HEK293 (cell line): ENCODE data around the gene SIDT2.

ENCODE experiments used
- CTCF ChIA-PET: fragments of 350-600 bp; formaldehyde crosslinking; extraction: SDS; loops from one replicate; lab custom pipeline; 2021; ENCODE audit warnings: antibody characterized with exemption; lab: Yijun Ruan, JAX
- POLR2A ChIA-PET: fragments of 300-600 bp; formaldehyde crosslinking; extraction: SDS; loops from one replicate; lab custom pipeline; 2020; ENCODE audit warnings: antibody characterized with exemption, inconsistent platforms; lab: Yijun Ruan, JAX
- H3K27ac ChIP-seq: fragments of 200-500 bp; sonication (Bioruptor generic); 2 replicates; pipeline ENCODE4 v1.5.1; 2014; ENCODE audit warnings: low read depth, low read length, control low read depth, inconsistent platforms; ENCODE audit errors: extremely low read depth
- H3K36me3 ChIP-seq, 2 experiments: fragments of 200-500 bp in 1 of 2; sonication (Bioruptor generic) in 1 of 2; 1 replicate in 1 of 2; 2 replicates in 1 of 2; pipeline ENCODE4 v1.5.1; 2014 to 2017; ENCODE audit warnings: inconsistent platforms in 2 of 2, low read length in 2 of 2; ENCODE audit not compliant: control insufficient read depth in 2 of 2, insufficient read depth in 1 of 2
- H3K4me1 ChIP-seq: fragments of 200-500 bp; sonication (Bioruptor generic); 2 replicates; pipeline ENCODE4 v1.5.1; 2014; ENCODE audit warnings: mild to moderate bottlenecking, low read length, inconsistent platforms; ENCODE audit not compliant: control insufficient read depth, insufficient read depth
- H3K4me3 ChIP-seq: 2 replicates; pipeline ENCODE4 v1.5.1; 2011; ENCODE audit warnings: low read depth, mild to moderate bottlenecking, control low read depth, low read length, moderate library complexity
- H3K9me3 ChIP-seq: fragments of 200-500 bp; sonication (Bioruptor generic); 2 replicates; pipeline ENCODE4 v1.5.1; 2014; ENCODE audit warnings: low read depth, low read length, inconsistent platforms; ENCODE audit not compliant: control insufficient read depth, insufficient read depth
- HOXC10 ChIP-seq: sonication (generic); formaldehyde crosslinking; IDR thresholded peaks from 2 replicates; pipeline ENCODE4 v1.8.1; 2023; ENCODE audit warnings: mild to moderate bottlenecking, missing genetic modification reagents
- KLF8 ChIP-seq: fragments of 450-650 bp; formaldehyde crosslinking; IDR thresholded peaks from 2 replicates; pipeline ENCODE4 v1.5.1; 2016; ENCODE audit warnings: missing biosample characterization, missing genetic modification characterization
- ZBTB17 ChIP-seq: fragments of 450-650 bp; formaldehyde crosslinking; IDR thresholded peaks from 2 replicates; pipeline ENCODE4 v1.5.1; 2016; ENCODE audit warnings: missing biosample characterization, missing genetic modification characterization
- ZBTB48 ChIP-seq: fragments of 450-650 bp; formaldehyde crosslinking; IDR thresholded peaks from 2 replicates; pipeline ENCODE4 v1.5.1; 2016; ENCODE audit warnings: missing biosample characterization, missing genetic modification characterization
- ZIC2 ChIP-seq: fragments of 450-650 bp; formaldehyde crosslinking; IDR thresholded peaks from 2 replicates; pipeline ENCODE4 v1.5.1; 2016; ENCODE audit warnings: missing biosample characterization, missing genetic modification characterization
- ZNF112 ChIP-seq: fragments of 450-650 bp; formaldehyde crosslinking; IDR thresholded peaks from 2 replicates; pipeline ENCODE4 v1.5.0; 2017; ENCODE audit warnings: missing biosample characterization, missing genetic modification characterization
- ZNF214 ChIP-seq: fragments of 450-650 bp; formaldehyde crosslinking; IDR thresholded peaks from 2 replicates; pipeline ENCODE4 v1.5.1; 2017; ENCODE audit warnings: missing biosample characterization, mild to moderate bottlenecking, missing genetic modification characterization, borderline replicate concordance
- ZNF23 ChIP-seq: fragments of 450-650 bp; formaldehyde crosslinking; IDR thresholded peaks from 2 replicates; pipeline ENCODE4 v1.5.1; 2016; ENCODE audit warnings: missing biosample characterization, missing genetic modification characterization, borderline replicate concordance
- ZNF302 ChIP-seq: fragments of 450-650 bp; formaldehyde crosslinking; IDR thresholded peaks from 2 replicates; pipeline ENCODE4 v1.5.1; 2016; ENCODE audit warnings: missing biosample characterization, missing genetic modification characterization, low read depth
- ZNF433 ChIP-seq: fragments of 450-650 bp; formaldehyde crosslinking; IDR thresholded peaks from 2 replicates; pipeline ENCODE4 v1.5.1; 2016; ENCODE audit warnings: missing biosample characterization, missing genetic modification characterization, low read depth
- ZNF544 ChIP-seq: fragments of 450-650 bp; formaldehyde crosslinking; IDR thresholded peaks from 2 replicates; pipeline ENCODE4 v1.5.0; 2017; ENCODE audit warnings: missing biosample characterization, missing genetic modification characterization
- ZNF555 ChIP-seq: fragments of 450-650 bp; formaldehyde crosslinking; conservative IDR thresholded peaks from 2 replicates; pipeline ENCODE4 v1.5.1; 2017; ENCODE audit warnings: missing biosample characterization, mild to moderate bottlenecking, missing genetic modification characterization, inconsistent platforms
- ZNF624 ChIP-seq: fragments of 450-650 bp; formaldehyde crosslinking; IDR thresholded peaks from 2 replicates; pipeline ENCODE4 v1.5.1; 2017; ENCODE audit warnings: missing biosample characterization, missing genetic modification characterization
- ZNF664 ChIP-seq: fragments of 450-650 bp; formaldehyde crosslinking; IDR thresholded peaks from 2 replicates; pipeline ENCODE4 v1.5.1; 2016; ENCODE audit warnings: missing biosample characterization, missing genetic modification characterization
- ZNF701 ChIP-seq: fragments of 450-650 bp; formaldehyde crosslinking; IDR thresholded peaks from 2 replicates; pipeline ENCODE4 v1.5.1; 2016; ENCODE audit warnings: missing biosample characterization, missing genetic modification characterization
- TF ChIP-seq, protein P1 (sequence below): fragments of 450-650 bp; formaldehyde crosslinking; IDR thresholded peaks from 2 replicates; pipeline ENCODE4 v1.5.1; 2016; ENCODE audit warnings: missing biosample characterization, missing genetic modification characterization
- TF ChIP-seq, protein P2 (sequence below): fragments of 450-650 bp; formaldehyde crosslinking; IDR thresholded peaks from 2 replicates; pipeline ENCODE4 v1.5.1; 2016; ENCODE audit warnings: missing biosample characterization, missing genetic modification characterization
- TF ChIP-seq, protein P3 (sequence below): fragments of 450-650 bp; formaldehyde crosslinking; IDR thresholded peaks from 2 replicates; pipeline ENCODE4 v1.5.1; 2016; ENCODE audit warnings: missing biosample characterization, missing genetic modification characterization, low read depth
- TF ChIP-seq, protein P4 (sequence below): fragments of 450-650 bp; formaldehyde crosslinking; IDR thresholded peaks from 2 replicates; pipeline ENCODE4 v1.5.1; 2016; ENCODE audit warnings: missing biosample characterization, missing genetic modification characterization
- TF ChIP-seq, protein P5 (sequence below): fragments of 450-650 bp; formaldehyde crosslinking; IDR thresholded peaks from 2 replicates; pipeline ENCODE4 v1.5.1; 2016; ENCODE audit warnings: missing biosample characterization, missing genetic modification characterization
- TF ChIP-seq, protein P6 (sequence below): fragments of 450-650 bp; formaldehyde crosslinking; IDR thresholded peaks from 2 replicates; pipeline ENCODE4 v1.5.1; 2016; ENCODE audit warnings: missing biosample characterization, missing genetic modification characterization
- TF ChIP-seq, protein P7 (sequence below): fragments of 450-650 bp; formaldehyde crosslinking; IDR thresholded peaks from 2 replicates; pipeline ENCODE4 v1.5.1; 2016; ENCODE audit warnings: missing biosample characterization, missing genetic modification characterization

Gene SIDT2

DNA sequence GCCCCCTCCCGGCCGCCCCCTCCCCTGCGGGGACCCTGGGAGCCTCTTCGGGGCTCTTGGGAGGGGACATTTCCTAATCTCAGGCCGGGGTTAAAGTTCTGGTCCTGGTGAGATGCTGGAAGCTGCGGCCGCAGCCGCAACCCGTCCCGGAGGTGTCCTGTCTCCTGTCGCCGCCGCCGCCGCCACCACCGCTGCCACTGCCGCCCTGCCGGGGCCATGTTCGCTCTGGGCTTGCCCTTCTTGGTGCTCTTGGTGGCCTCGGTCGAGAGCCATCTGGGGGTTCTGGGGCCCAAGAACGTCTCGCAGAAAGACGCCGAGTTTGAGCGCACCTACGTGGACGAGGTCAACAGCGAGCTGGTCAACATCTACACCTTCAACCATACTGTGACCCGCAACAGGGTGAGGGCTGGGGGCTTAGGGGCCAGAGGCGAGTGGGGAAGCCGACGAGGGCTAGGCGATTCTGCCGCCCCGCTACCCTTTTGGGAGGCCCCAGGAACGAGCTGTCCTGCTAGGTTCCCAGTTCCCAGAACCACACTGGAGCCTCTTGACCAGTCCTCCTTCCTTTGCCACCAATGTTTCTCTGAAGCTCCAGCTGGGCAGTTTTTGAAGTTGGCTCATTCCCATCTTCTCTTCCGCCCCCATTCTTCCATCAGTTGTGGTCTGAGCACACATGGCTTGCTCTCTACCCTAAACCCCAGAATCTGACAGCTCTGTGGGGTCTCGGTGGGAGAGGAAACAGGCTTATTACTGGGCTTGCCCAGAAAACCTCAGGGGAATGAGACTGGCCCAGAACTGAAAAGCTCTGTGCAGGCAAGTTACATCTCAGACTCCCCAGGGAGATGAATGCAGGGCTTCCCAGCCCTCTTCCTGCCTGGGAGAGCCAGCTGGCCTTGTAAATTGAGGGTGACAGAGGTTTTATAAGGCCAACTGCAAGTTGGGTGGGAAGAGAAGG lies 781 bp downstream of the SIDT2 start (continued):
- TF ChIP-seq ZNF664 (tag by site-specific recombination) (no peak), ZNF433 (tag by site-specific recombination) (no peak), ZBTB17 (tag by site-specific recombination) (no peak), ZNF624 (tag by site-specific recombination) (no peak), ZIC2 (0 out of 2 replicates have a peak, but pooled peaks have one; percentile 15), ZNF302 (tag by site-specific recombination) (no peak)
- TF ChIP-seq, protein P1, sequence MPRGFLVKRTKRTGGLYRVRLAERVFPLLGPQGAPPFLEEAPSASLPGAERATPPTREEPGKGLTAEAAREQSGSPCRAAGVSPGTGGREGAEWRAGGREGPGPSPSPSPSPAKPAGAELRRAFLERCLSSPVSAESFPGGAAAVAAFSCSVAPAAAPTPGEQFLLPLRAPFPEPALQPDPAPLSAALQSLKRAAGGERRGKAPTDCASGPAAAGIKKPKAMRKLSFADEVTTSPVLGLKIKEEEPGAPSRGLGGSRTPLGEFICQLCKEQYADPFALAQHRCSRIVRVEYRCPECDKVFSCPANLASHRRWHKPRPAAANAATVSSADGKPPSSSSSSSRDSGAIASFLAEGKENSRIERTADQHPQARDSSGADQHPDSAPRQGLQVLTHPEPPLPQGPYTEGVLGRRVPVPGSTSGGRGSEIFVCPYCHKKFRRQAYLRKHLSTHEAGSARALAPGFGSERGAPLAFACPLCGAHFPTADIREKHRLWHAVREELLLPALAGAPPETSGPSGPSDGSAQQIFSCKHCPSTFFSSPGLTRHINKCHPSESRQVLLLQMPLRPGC (tag by site-specific recombination) = no peak

DNA sequence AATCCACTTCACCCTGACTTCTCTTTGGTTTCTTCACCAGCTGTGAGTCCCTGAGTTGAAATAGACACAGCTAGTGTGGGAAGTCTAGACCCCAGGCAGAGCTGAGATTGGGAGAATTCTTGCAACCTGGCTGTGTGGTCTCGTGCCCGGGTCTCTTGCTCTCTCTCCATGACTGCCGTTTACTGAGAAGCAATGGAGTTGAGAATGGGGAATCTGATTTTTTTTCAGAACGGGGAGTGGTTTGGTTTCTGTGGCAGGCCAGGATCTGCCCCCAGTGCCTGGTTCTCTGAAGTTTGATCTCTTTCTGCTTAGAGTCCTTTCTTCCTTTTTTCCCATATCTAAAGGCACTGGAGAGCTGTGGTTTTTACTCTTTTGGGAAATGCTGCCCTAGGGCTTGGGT lies 1.5 kb downstream of the SIDT2 start:
- Histone ChIP-seq H3K36me3 (peaks cover 0 to 25% of the 10 kb centered on the region in 2 experiments; a peak in 1 of 3 replicates), H3K4me3 (no peak overlapping the region), H3K9me3 (no peaks in the 10 kb centered on the region), H3K27ac (no peak overlapping the region), H3K4me1 (no peaks in the 10 kb centered on the region)
- ChIA-PET CTCF (interaction anchor here (0.7 to 7.1 kb wide), 10 partner anchors 8 to 666 kb away, joined by 3 to 71 read pairs (median 8); partner anchors contain the start of genes PAFAH1B2, PCSK7 and TAGLN), POLR2A (interaction anchor here (0.7 to 2.4 kb wide), 6 partner anchors 9 to 52 kb away, joined by 3 to 28 read pairs (median 4); partner anchors contain the start of genes PAFAH1B2 and PCSK7)
- TF ChIP-seq ZBTB48 (tag by site-specific recombination) (no peak), KLF8 (tag by site-specific recombination) (no peak), ZNF544 (tag by site-specific recombination) (no peak), ZNF701 (no peak), ZNF23 (tag by site-specific recombination) (no peak), ZNF555 (tag by site-specific recombination) (no peak), ZNF112 (tag by site-specific recombination) (no peak), ZNF214 (tag by site-specific recombination) (no peak), HOXC10 (no peak)
- TF ChIP-seq, protein P2, sequence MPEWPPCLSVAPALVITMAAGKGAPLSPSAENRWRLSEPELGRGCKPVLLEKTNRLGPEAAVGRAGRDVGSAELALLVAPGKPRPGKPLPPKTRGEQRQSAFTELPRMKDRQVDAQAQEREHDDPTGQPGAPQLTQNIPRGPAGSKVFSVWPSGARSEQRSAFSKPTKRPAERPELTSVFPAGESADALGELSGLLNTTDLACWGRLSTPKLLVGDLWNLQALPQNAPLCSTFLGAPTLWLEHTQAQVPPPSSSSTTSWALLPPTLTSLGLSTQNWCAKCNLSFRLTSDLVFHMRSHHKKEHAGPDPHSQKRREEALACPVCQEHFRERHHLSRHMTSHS (tag by site-specific recombination) = no peak
- TF ChIP-seq, protein P3, sequence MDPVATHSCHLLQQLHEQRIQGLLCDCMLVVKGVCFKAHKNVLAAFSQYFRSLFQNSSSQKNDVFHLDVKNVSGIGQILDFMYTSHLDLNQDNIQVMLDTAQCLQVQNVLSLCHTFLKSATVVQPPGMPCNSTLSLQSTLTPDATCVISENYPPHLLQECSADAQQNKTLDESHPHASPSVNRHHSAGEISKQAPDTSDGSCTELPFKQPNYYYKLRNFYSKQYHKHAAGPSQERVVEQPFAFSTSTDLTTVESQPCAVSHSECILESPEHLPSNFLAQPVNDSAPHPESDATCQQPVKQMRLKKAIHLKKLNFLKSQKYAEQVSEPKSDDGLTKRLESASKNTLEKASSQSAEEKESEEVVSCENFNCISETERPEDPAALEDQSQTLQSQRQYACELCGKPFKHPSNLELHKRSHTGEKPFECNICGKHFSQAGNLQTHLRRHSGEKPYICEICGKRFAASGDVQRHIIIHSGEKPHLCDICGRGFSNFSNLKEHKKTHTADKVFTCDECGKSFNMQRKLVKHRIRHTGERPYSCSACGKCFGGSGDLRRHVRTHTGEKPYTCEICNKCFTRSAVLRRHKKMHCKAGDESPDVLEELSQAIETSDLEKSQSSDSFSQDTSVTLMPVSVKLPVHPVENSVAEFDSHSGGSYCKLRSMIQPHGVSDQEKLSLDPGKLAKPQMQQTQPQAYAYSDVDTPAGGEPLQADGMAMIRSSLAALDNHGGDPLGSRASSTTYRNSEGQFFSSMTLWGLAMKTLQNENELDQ (tag by site-specific recombination) = no peak
- TF ChIP-seq, protein P4, sequence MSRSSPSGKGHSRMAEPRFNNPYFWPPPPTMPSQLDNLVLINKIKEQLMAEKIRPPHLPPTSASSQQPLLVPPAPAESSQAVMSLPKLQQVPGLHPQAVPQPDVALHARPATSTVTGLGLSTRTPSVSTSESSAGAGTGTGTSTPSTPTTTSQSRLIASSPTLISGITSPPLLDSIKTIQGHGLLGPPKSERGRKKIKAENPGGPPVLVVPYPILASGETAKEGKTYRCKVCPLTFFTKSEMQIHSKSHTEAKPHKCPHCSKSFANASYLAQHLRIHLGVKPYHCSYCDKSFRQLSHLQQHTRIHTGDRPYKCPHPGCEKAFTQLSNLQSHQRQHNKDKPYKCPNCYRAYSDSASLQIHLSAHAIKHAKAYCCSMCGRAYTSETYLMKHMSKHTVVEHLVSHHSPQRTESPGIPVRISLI (tag by site-specific recombination) = no peak
- TF ChIP-seq, protein P5, sequence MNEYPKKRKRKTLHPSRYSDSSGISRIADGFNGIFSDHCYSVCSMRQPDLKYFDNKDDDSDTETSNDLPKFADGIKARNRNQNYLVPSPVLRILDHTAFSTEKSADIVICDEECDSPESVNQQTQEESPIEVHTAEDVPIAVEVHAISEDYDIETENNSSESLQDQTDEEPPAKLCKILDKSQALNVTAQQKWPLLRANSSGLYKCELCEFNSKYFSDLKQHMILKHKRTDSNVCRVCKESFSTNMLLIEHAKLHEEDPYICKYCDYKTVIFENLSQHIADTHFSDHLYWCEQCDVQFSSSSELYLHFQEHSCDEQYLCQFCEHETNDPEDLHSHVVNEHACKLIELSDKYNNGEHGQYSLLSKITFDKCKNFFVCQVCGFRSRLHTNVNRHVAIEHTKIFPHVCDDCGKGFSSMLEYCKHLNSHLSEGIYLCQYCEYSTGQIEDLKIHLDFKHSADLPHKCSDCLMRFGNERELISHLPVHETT (tag by site-specific recombination) = no peak
- TF ChIP-seq, protein P6, sequence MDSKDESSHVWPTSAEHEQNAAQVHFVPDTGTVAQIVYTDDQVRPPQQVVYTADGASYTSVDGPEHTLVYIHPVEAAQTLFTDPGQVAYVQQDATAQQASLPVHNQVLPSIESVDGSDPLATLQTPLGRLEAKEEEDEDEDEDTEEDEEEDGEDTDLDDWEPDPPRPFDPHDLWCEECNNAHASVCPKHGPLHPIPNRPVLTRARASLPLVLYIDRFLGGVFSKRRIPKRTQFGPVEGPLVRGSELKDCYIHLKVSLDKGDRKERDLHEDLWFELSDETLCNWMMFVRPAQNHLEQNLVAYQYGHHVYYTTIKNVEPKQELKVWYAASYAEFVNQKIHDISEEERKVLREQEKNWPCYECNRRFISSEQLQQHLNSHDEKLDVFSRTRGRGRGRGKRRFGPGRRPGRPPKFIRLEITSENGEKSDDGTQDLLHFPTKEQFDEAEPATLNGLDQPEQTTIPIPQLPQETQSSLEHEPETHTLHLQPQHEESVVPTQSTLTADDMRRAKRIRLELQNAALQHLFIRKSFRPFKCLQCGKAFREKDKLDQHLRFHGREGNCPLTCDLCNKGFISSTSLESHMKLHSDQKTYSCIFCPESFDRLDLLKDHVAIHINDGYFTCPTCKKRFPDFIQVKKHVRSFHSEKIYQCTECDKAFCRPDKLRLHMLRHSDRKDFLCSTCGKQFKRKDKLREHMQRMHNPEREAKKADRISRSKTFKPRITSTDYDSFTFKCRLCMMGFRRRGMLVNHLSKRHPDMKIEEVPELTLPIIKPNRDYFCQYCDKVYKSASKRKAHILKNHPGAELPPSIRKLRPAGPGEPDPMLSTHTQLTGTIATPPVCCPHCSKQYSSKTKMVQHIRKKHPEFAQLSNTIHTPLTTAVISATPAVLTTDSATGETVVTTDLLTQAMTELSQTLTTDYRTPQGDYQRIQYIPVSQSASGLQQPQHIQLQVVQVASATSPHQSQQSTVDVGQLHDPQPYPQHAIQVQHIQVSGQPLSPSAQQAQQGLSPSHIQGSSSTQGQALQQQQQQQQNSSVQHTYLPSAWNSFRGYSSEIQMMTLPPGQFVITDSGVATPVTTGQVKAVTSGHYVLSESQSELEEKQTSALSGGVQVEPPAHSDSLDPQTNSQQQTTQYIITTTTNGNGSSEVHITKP (tag by site-specific recombination) = no peak
- TF ChIP-seq, protein P7, sequence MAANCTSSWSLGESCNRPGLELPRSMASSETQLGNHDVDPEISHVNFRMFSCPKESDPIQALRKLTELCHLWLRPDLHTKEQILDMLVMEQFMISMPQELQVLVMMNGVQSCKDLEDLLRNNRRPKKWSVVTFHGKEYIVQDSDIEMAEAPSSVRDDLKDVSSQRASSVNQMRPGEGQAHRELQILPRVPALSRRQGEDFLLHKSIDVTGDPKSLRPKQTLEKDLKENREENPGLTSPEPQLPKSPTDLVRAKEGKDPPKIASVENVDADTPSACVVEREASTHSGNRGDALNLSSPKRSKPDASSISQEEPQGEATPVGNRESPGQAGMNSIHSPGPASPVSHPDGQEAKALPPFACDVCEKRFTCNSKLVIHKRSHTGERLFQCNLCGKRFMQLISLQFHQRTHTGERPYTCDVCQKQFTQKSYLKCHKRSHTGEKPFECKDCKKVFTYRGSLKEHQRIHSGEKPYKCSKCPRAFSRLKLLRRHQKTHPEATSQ = no peak
